HG02943 (cell line): ENCODE data around the gene ZNF768.
"Not testable (repeated sequence)": the region's sequence is repeated elsewhere in the genome, so short reads cannot be mapped to it uniquely, and the experiment has no call there.

Experiments used
- ATAC-seq: cut with Tn5 transposase; IDR thresholded peaks from one replicate; pipeline ENCODE4 v1.9.1; 2021; ENCODE audit warnings: mild to moderate bottlenecking, low read depth, moderate library complexity; ENCODE audit not compliant: unreplicated experiment

The ZNF768 gene

DNA sequence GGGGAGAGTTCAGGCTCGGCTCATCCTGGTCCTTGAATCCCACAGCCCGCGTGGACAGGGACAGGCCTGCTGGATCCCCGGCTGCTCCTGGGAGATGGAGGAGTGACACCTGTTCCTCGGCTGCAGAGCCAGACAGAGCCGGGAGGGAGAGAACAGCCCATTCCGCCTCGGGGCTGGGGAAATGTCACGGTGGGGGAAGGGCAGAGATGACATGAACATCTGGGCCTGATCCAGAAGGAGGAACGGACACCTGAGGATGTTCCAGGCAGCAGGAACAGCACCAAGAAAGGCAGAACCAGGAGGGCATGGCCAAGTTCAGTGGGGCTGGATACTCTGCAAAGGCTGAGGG lies 29.7 kb upstream of the ZNF768 start:
- no peak for ATAC-seq

DNA sequence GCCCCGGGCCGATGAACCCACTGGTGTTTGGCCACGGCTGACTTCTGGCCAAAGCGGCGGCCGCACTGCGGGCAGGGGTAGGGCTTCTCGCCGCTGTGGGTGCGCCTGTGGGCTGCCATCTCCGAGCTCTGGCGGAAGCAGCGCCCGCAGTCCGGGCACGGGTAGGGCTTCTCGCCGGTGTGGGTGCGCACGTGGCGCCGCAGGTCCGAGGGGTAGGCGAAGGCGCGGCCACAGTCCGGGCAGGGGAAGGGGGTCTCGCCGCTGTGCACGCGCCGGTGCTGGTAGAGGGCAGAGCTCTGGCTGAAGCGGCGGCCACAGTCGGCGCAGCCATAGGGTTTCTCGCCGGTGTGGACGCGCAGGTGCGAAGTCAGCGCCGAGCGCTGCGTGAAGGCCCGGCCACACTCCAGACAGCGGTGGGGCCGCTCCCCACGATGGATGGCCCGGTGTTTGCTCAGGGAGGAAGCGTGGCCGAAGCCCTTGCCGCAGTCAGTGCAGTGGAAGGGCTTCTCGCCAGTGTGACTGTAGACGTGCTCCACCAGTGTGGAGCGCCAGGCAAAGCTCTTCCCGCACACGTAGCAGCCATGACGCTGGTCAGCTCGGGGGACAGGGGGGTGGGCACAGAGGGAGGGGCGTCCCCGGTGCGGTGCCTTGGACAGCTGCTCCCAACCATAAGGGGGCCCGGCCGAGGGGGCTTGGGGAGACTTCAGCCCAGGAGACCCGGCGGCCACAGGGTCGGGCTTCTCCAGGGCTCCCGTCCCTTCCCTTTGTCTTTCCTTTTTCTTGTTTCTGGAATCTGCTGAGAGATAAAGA lies 29.2 kb upstream of the ZNF768 start:
- no peak for ATAC-seq

DNA sequence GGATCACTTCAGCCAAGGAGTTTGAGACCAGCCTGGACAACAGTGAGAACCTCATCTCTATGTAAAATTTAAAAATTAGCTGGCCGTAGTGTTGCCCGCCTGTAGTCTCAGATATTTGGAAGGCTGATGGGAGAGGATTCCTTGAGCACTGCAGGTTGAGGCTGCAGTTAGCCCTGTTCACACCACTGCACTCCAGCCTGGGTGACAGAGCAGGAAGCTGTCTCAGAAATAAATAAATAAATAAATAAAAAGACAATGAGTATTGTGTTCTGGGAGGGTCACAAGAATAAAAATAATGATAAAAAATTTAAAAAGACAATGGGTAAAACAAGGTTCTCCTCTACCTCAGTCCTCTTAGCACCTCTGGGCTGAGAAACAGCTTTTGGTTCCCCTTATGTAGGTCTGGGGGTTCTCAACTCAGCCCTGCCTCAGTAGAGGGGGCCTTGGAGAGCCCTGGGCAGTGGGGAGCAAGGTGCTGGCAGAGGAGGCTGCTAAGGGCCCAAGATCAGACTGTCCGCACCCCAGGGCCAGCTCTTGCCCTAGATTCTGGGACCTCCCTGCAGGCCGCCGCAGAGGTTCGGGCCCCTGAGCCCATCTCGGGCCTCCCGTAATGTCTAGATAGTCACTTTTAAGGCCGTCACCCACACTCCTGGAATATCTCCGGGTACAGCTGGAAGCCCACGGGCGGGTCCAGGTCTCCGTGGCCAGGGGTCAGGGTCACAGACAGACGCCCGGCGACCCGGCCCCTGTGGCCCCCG lies 28.4 kb upstream of the ZNF768 start:
- no peak for ATAC-seq

GRCh38 chr16:30553393-30553899 lies 27.1 kb upstream of the ZNF768 start:
- no peak for ATAC-seq

GRCh38 chr16:30552956-30553355 lies 26.6 kb upstream of the ZNF768 start:
- no peak for ATAC-seq

GRCh38 chr16:30551781-30552180 lies 25.4 kb upstream of the ZNF768 start:
- ATAC-seq = no peak

DNA sequence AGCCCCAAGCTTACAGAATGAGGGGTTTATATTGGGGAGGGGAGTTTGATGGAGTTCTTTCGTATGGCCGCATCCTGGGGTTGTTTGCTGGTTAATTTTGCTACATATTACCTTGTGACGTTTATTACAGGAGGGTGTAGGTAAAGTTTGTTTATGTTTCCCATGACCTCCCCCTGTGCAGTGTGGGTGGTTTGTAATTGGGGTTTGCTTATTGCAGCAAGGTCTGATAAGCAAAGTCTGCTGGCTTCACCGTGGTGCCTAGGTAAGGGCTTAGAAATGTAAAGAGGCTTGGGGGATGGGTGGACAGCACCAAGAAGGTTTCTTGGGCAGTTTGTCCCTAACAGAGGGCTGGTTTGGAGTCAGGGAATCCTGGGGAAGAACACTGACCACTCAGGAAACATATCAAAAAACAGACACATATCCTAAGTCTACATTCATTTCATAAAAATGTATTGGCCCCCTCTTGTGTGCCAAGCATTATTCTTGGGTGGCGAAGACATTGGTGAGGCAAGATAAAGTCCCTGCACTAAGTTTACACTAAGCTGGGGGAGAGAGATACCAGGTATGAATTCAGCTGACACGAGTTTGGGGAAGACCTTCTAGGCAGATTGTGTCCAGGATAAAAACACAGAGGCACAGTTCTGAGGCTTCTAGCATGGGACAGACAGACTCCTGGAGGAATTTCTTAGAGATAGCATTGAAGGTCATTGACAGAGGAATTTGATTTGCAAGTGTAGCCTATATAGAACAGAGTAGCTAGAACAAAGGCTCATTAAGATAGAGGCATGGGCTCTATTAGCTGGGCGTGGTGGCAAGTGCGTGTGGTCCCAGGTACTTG lies 22.3 kb upstream of the ZNF768 start:
- ATAC-seq = no peak

GRCh38 chr16:30546115-30546514 lies 19.7 kb upstream of the ZNF768 start:
- ATAC-seq = no peak

GRCh38 chr16:30543067-30543466 lies 16.7 kb upstream of the ZNF768 start:
- no peak for ATAC-seq

- ATAC-seq = no peak
Measured at GRCh38 chr16:30541502-30542329, 15.3 kb upstream of the ZNF768 start.

GRCh38 chr16:30540916-30541464 lies 14.6 kb upstream of the ZNF768 start:
- ATAC-seq = not testable (repeated sequence)

GRCh38 chr16:30539986-30540526 lies 13.7 kb upstream of the ZNF768 start:
- ATAC-seq = not testable (repeated sequence)

DNA sequence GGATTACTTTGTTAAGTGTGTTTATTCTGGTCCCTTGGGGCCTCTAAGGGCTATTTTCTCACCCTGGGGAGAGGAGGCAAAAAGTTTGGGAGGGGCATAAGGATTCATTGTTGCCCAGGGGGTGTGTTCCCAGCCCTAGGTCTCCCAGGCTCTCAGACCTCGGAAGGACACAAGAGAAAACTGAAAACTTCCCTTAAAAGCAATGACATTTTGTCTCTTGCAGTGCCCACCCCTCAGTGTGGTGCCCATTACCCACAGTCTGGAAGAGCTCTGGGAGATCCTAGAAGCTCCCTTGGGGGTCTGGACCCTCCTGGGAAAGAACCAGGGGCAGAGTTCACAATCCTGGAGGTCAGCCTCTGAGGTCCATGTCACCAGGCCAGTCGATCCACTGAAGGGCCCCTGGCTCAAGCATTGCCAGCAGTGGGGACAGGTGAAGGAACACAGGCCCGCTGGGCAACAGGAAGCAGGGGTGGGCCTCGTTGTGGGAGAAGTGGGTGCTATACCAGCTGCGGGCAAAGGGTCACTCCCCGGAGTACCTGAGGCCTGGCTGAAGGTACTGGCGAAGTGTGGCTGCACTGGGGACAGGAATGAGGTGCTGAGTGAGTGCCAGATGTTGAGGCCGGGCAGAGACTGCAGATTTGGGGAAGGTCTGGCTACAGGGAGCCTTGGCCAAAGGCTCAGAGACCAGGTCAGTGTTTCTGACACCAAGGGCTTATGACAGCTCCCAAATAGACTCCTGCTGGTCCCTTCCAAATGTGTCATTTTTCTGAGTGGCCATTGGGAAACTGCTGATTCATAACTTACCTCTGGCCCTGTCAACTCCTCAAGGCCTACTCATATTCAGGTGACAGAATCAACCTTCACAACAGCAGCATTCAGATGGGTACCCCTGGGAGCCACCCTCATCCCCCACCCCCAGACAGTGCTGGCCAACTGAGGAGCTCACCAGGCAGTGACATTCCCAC lies 12.9 kb upstream of the ZNF768 start:
- no peak for ATAC-seq

- ATAC-seq = not testable (repeated sequence)
Measured at GRCh38 chr16:30536391-30537024, 10.1 kb upstream of the ZNF768 start.

GRCh38 chr16:30535777-30536190 lies 9.4 kb upstream of the ZNF768 start:
- no peak for ATAC-seq

DNA sequence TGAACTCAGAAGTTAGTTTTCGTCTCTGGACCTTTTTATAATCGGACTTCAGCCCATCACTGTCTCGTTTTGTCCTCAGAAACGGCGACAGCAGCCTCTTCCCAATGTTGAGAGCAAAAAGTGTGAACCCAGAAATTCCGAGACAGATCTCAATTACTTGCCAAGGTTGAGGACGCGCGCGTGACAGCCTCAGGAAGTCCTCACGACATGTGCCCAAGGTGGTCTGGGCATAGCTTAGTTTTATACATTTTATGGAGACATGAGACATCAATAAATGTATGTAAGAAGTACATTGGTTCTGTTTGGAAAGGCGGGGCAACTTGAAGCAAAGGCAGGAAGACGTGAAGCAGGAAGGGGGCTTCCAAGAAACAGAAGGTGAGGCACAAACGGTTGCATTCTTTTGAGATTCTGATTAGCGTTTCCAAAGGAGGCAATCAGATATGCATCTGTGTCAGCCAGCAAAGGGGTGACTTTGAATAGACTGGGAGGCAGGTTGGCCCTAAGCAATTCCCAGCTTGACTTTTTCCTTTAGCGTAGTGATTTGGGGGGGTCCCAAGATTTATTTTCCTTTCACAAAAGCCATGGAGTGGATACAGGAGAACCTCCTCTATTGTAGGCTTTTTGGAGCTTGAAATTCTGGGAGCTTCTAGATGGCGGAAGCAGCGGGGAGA lies 8.9 kb upstream of the ZNF768 start:
- peak; percentile 10 for ATAC-seq

GRCh38 chr16:30534368-30535105 lies 8.2 kb upstream of the ZNF768 start, which contains the start of gene ZNF747:
Gene ZNF747, minus strand, starts transcription at chr16:30534858. Its CDS starts 179 bp downstream, at chr16:30534679.
- peak; percentile 60 for ATAC-seq
